CD8-positive, alpha-beta memory T cell (primary cell): ENCODE data around the gene ZBTB11. TPM values are rescaled to one million over a fixed set of nuclear protein-coding genes. Genes with fewer than 3 reads are reported as not detected.
A peak's percentile ranks its signal among the peaks of the same experiment; 100 is the strongest.

Experiments used
- CTCF ChIA-PET: fragments of 350-600 bp; sonication (Branson Sonifier 250); formaldehyde crosslinking; loops from one replicate; lab custom pipeline; 2021; ENCODE audit warnings: antibody characterized with exemption; lab: Charles Lee
- POLR2A ChIA-PET: fragments of 350-600 bp; sonication (Branson Sonifier 250); formaldehyde crosslinking; loops from one replicate; lab custom pipeline; 2021; ENCODE audit warnings: antibody characterized with exemption; lab: Charles Lee
- DNase-seq, 5 donors: peaks; one replicate each; pipeline versions ENCODE4 v3.0.0 to v3.0.0-alpha.2; 2020 to 2022; ENCODE audit warnings: mixed read lengths in 1 of 5
- H3K27ac ChIP-seq: one replicate; pipeline ENCODE4 v1.7.0; 2013; ENCODE audit warnings: low read depth, mild to moderate bottlenecking, low read length, moderate library complexity
- H3K27me3 ChIP-seq: 2 replicates; pipeline ENCODE4 v1.7.0; 2013; ENCODE audit warnings: low read length, mild to moderate bottlenecking; ENCODE audit not compliant: insufficient read depth, poor library complexity, severe bottlenecking
- H3K36me3 ChIP-seq: 2 replicates; pipeline ENCODE4 v1.7.0; 2013; ENCODE audit warnings: mild to moderate bottlenecking, low read length, moderate library complexity; ENCODE audit not compliant: insufficient read depth
- H3K4me1 ChIP-seq: 2 replicates; pipeline ENCODE4 v1.7.0; 2013; ENCODE audit warnings: mild to moderate bottlenecking, low read length, moderate library complexity; ENCODE audit not compliant: insufficient read depth
- H3K4me3 ChIP-seq: 2 replicates; pipeline ENCODE4 v1.7.0; 2013; ENCODE audit warnings: mild to moderate bottlenecking, low read length
- H3K9me3 ChIP-seq: 2 replicates; pipeline ENCODE4 v1.7.0; 2013; ENCODE audit warnings: mild to moderate bottlenecking, low read length
- H3K27ac Mint-ChIP-seq, 8 donors: one replicate each; pipeline ENCODE4 v1.8.0; 2020 to 2021; ENCODE audit warnings: mixed read lengths in 8 of 8, mild to moderate bottlenecking in 6 of 8, inconsistent platforms in 3 of 8, moderate library complexity in 3 of 8
- H3K27me3 Mint-ChIP-seq, 2 donors: one replicate each; pipeline ENCODE4 v1.8.0; 2020 to 2021; ENCODE audit warnings: mixed read lengths in 2 of 2, mild to moderate bottlenecking in 1 of 2, moderate library complexity in 1 of 2
- H3K36me3 Mint-ChIP-seq, 3 donors: one replicate each; pipeline ENCODE4 v1.8.0; 2020 to 2021; ENCODE audit warnings: mixed read lengths in 3 of 3, inconsistent platforms in 1 of 3, mild to moderate bottlenecking in 1 of 3
- H3K4me1 Mint-ChIP-seq, 3 donors: one replicate each; pipeline ENCODE4 v1.8.0; 2020 to 2021; ENCODE audit warnings: mixed read lengths in 3 of 3, inconsistent platforms in 1 of 3, mild to moderate bottlenecking in 1 of 3
- H3K4me3 Mint-ChIP-seq, 7 donors: one replicate each; pipeline ENCODE4 v1.8.0; 2020 to 2021; ENCODE audit warnings: mixed read lengths in 7 of 7, mild to moderate bottlenecking in 6 of 7, moderate library complexity in 4 of 7, inconsistent platforms in 2 of 7
- H3K9me3 Mint-ChIP-seq, 5 donors: one replicate each; pipeline ENCODE4 v1.8.0; 2020 to 2022; ENCODE audit warnings: mixed read lengths in 5 of 5, mild to moderate bottlenecking in 3 of 5, moderate library complexity in 2 of 5, inconsistent platforms in 1 of 5
- polyA plus RNA-seq: library from polyadenylated mRNA; unstranded; fragments of 300-500 nt; fragmentation: Illumina TruSeq; gene quantifications from one replicate; pipeline ENCODE4 v1.2.3, GENCODE V29; 2021
- total RNA-seq, 2 experiments: library from RNA; stranded (reverse); gene quantifications; one replicate each; pipeline ENCODE4 v1.2.3, GENCODE V29; 2021

ZBTB11 gene
- total and polyA plus RNA-seq, 3 experiments from 2014 or later, result 14.5 to 29.7 (median 28.9) TPM

GRCh38 chr3:101676216-101676764 is 642 bp downstream of the ZBTB11 start:
- H3K36me3 ChIP-seq, result peaks cover 10% of the 10 kb centered on the region
- peak overlapping the region; percentile 99 for H3K27ac ChIP-seq
- H3K36me3 Mint-ChIP-seq, result peaks cover 0 to 49% (median 12%) of the 10 kb centered on the region in 3 donors
- H3K27me3 ChIP-seq, result no peaks in the 10 kb centered on the region
- H3K27ac Mint-ChIP-seq, result peak overlapping the region; percentile 96 to 100 (median 98)
- peak overlapping the region; percentile 90 for H3K4me3 ChIP-seq
- H3K9me3 Mint-ChIP-seq, result no peaks in the 10 kb centered on the region
- ChIA-PET POLR2A (interaction anchor here (0.6 to 3.9 kb wide), 10 partner anchors 9 to 173 kb away, joined by 3 to 45 read pairs (median 6); partner anchors contain the start of genes CEP97, NFKBIZ, NXPE3 and PCNP), CTCF (interaction anchor here (0.7 to 6.2 kb wide), 6 partner anchors 10 to 174 kb away, joined by 3 to 45 read pairs (median 3); partner anchors contain the start of genes PCNP, RPL24 and SENP7)
- H3K4me1 Mint-ChIP-seq, result peaks cover 46 to 67% (median 59%) of the 10 kb centered on the region in 3 donors
- no peaks in the 10 kb centered on the region for H3K9me3 ChIP-seq
- H3K27me3 Mint-ChIP-seq, result peaks cover 0 to 3% of the 10 kb centered on the region in 2 donors
- DNase-seq, result peak; percentile 94 to 97 (median 96)
- peaks cover 26% of the 10 kb centered on the region for H3K4me1 ChIP-seq
- peak overlapping the region; percentile 95 to 98 (median 96) for H3K4me3 Mint-ChIP-seq

GRCh38 chr3:101675709-101676215 is 1.2 kb downstream of the ZBTB11 start:
- Mint-ChIP-seq H3K27me3 (peaks cover 0 to 3% of the 10 kb centered on the region in 2 donors), H3K4me1 (peaks cover 47 to 62% (median 59%) of the 10 kb centered on the region in 3 donors), H3K36me3 (peaks cover 0 to 48% (median 12%) of the 10 kb centered on the region in 3 donors), H3K4me3 (peak overlapping the region; percentile 95 to 98 (median 96)), H3K27ac (peak overlapping the region; percentile 93 to 99 (median 98)), H3K9me3 (no peaks in the 10 kb centered on the region)
- peak overlapping the region; percentile 99 for H3K27ac ChIP-seq
- no peaks in the 10 kb centered on the region for H3K9me3 ChIP-seq
- H3K4me3 ChIP-seq, result peak overlapping the region; percentile 90
- H3K27me3 ChIP-seq, result no peaks in the 10 kb centered on the region
- ChIA-PET CTCF (interaction anchor here (1.0 to 6.2 kb wide), 5 partner anchors 10 to 163 kb away, joined by 3 to 45 read pairs (median 3); partner anchors contain the start of genes PCNP, RPL24 and SENP7), POLR2A (interaction anchor here (0.8 to 3.9 kb wide), 10 partner anchors 10 to 174 kb away, joined by 3 to 45 read pairs (median 6); partner anchors contain the start of genes CEP97, NFKBIZ, NXPE3 and PCNP)
- peaks cover 5% of the 10 kb centered on the region for H3K36me3 ChIP-seq
- H3K4me1 ChIP-seq, result peaks cover 26% of the 10 kb centered on the region
- DNase-seq, result peak in 1 of 5 donors; percentile 50

- peaks cover 0 to 44% (median 12%) of the 10 kb centered on the region in 3 donors for H3K36me3 Mint-ChIP-seq
- no peak for DNase-seq
- H3K36me3 ChIP-seq, result no peaks in the 10 kb centered on the region
- peak overlapping the region; percentile 82 to 98 (median 95) for H3K4me3 Mint-ChIP-seq
- H3K27me3 ChIP-seq, result no peaks in the 10 kb centered on the region
- no peak overlapping the region for H3K4me3 ChIP-seq
- H3K9me3 Mint-ChIP-seq, result no peaks in the 10 kb centered on the region
- H3K4me1 ChIP-seq, result peaks cover 26% of the 10 kb centered on the region
- no peak overlapping the region for H3K27ac ChIP-seq
- CTCF ChIA-PET, result interaction anchor here (3.2 to 6.2 kb wide), 2 partner anchors 12 to 100 kb away, joined by 23 to 45 read pairs; partner anchors contain the start of genes PCNP and RPL24
- peak overlapping the region in 7 of 8 donors; percentile 43 to 99 (median 98) for H3K27ac Mint-ChIP-seq
- POLR2A ChIA-PET, result interaction anchor here (0.7 to 3.9 kb wide), 2 partner anchors 11 to 12 kb away, joined by 4 to 45 read pairs; partner anchors contain the start of gene RPL24
- peaks cover 0 to 3% of the 10 kb centered on the region in 2 donors for H3K27me3 Mint-ChIP-seq
- H3K9me3 ChIP-seq, result no peaks in the 10 kb centered on the region
- peaks cover 47 to 60% (median 58%) of the 10 kb centered on the region in 3 donors for H3K4me1 Mint-ChIP-seq
Observed at GRCh38 chr3:101674518-101674917, 2.4 kb downstream of the ZBTB11 start.

GRCh38 chr3:101673953-101674352 is 3.0 kb downstream of the ZBTB11 start:
- Mint-ChIP-seq H3K4me1 (peaks cover 48 to 60% (median 58%) of the 10 kb centered on the region in 3 donors), H3K4me3 (peak overlapping the region; percentile 23 to 82 (median 58)), H3K27ac (peak overlapping the region; percentile 1 to 92 (median 72)), H3K36me3 (peaks cover 0 to 48% (median 12%) of the 10 kb centered on the region in 3 donors), H3K27me3 (peaks cover 0 to 3% of the 10 kb centered on the region in 2 donors), H3K9me3 (no peaks in the 10 kb centered on the region)
- Histone ChIP-seq H3K9me3 (no peaks in the 10 kb centered on the region), H3K27ac (no peak overlapping the region), H3K36me3 (no peaks in the 10 kb centered on the region), H3K27me3 (no peaks in the 10 kb centered on the region), H3K4me1 (peaks cover 26% of the 10 kb centered on the region), H3K4me3 (no peak overlapping the region)
- no peak for DNase-seq
- CTCF ChIA-PET, result interaction anchor here (2.3 to 6.2 kb wide), 2 partner anchors 12 to 100 kb away, joined by 11 to 45 read pairs; partner anchors contain the start of genes PCNP and RPL24
- POLR2A ChIA-PET, result interaction anchor here (0.6 to 0.7 kb wide), 2 partner anchors 13 to 538 kb away, joined by 3 to 4 read pairs; partner anchors contain the start of gene RPL24

GRCh38 chr3:101671014-101671413 is 5.9 kb downstream of the ZBTB11 start:
- POLR2A ChIA-PET, result no interaction called here
- no peak overlapping the region for H3K4me3 Mint-ChIP-seq
- CTCF ChIA-PET, result no interaction called here
- Histone ChIP-seq H3K36me3 (no peaks in the 10 kb centered on the region), H3K27me3 (no peaks in the 10 kb centered on the region), H3K4me1 (peaks cover 20% of the 10 kb centered on the region), H3K27ac (no peak overlapping the region), H3K9me3 (no peaks in the 10 kb centered on the region), H3K4me3 (no peak overlapping the region)
- H3K27me3 Mint-ChIP-seq, result no peaks in the 10 kb centered on the region
- H3K9me3 Mint-ChIP-seq, result no peaks in the 10 kb centered on the region
- peaks cover 6 to 58% (median 17%) of the 10 kb centered on the region in 3 donors for H3K36me3 Mint-ChIP-seq
- peak overlapping the region in 3 of 8 donors; percentile 23 to 69 (median 61) for H3K27ac Mint-ChIP-seq
- DNase-seq, result no peak
- H3K4me1 Mint-ChIP-seq, result peaks cover 43 to 54% (median 44%) of the 10 kb centered on the region in 3 donors

GRCh38 chr3:101667844-101668243 is 9.1 kb downstream of the ZBTB11 start:
- CTCF ChIA-PET, result no interaction called here
- POLR2A ChIA-PET, result interaction anchor here (0.5 kb wide), 1 partner anchor 15 kb away, joined by 3 read pairs; no protein-coding TSS in a partner anchor
- peaks cover 23 to 83% (median 33%) of the 10 kb centered on the region in 3 donors for H3K36me3 Mint-ChIP-seq

GRCh38 chr3:101667331-101667730 is 9.6 kb downstream of the ZBTB11 start:
- H3K27ac ChIP-seq, result no peak overlapping the region
- no peak overlapping the region for H3K4me3 ChIP-seq
- H3K27me3 Mint-ChIP-seq, result no peaks in the 10 kb centered on the region
- CTCF ChIA-PET, result no interaction called here
- H3K27ac Mint-ChIP-seq, result peak overlapping the region in 1 of 8 donors; percentile 6
- POLR2A ChIA-PET, result interaction anchor here (0.5 kb wide), 1 partner anchor 15 kb away, joined by 3 read pairs; no protein-coding TSS in a partner anchor
- peaks cover 23% of the 10 kb centered on the region for H3K36me3 ChIP-seq
- no peak for DNase-seq
- peaks cover 9 to 23% (median 17%) of the 10 kb centered on the region in 3 donors for H3K4me1 Mint-ChIP-seq
- no peaks in the 10 kb centered on the region for H3K27me3 ChIP-seq
- no peak overlapping the region for H3K4me3 Mint-ChIP-seq
- H3K9me3 Mint-ChIP-seq, result no peaks in the 10 kb centered on the region
- peaks cover 23 to 84% (median 33%) of the 10 kb centered on the region in 3 donors for H3K36me3 Mint-ChIP-seq
- no peaks in the 10 kb centered on the region for H3K9me3 ChIP-seq
- no peaks in the 10 kb centered on the region for H3K4me1 ChIP-seq

More at GRCh38 chr3:101667844-101668243, 9.1 kb downstream of the ZBTB11 start:
- no peaks in the 10 kb centered on the region for H3K27me3 ChIP-seq
- DNase-seq, result no peak
- H3K4me3 ChIP-seq, result no peak overlapping the region
- no peaks in the 10 kb centered on the region for H3K9me3 ChIP-seq
- H3K27ac ChIP-seq, result no peak overlapping the region
- Mint-ChIP-seq H3K9me3 (no peaks in the 10 kb centered on the region), H3K4me3 (no peak overlapping the region), H3K27me3 (no peaks in the 10 kb centered on the region), H3K4me1 (peaks cover 14 to 28% (median 22%) of the 10 kb centered on the region in 3 donors), H3K27ac (peak overlapping the region in 2 of 8 donors; percentile 6 to 59)
- no peaks in the 10 kb centered on the region for H3K4me1 ChIP-seq
- H3K36me3 ChIP-seq, result peaks cover 23% of the 10 kb centered on the region
